Breast epithelium (tissue), 4 donors: ENCODE measurements around the gene CCL24. TPM values are rescaled to one million over a fixed set of nuclear protein-coding genes. Genes with fewer than 3 reads are reported as not detected.
"Not testable (repeated sequence)": the region's sequence is repeated elsewhere in the genome, so short reads cannot be mapped to it uniquely, and the experiment has no call there.

Experiments used
- DNase-seq, 2 donors: peaks; one replicate each; pipeline ENCODE4 v3.0.0-alpha.2; 2019; ENCODE audit warnings: low spot score in 2 of 2
- H3K27ac ChIP-seq, 2 donors: fragments of 200-600 bp; sonication (generic) in 1 of 2; one replicate each; pipeline ENCODE4 v1.5.1; 2016 to 2019; ENCODE audit warnings: mild to moderate bottlenecking in 1 of 2
- H3K27me3 ChIP-seq, 2 donors: fragments of 200-600 bp; sonication (generic) in 1 of 2; one replicate each; pipeline versions ENCODE4 v1.5.1 to v1.6.0; 2017 to 2019; ENCODE audit warnings: control low read depth in 1 of 2, mild to moderate bottlenecking in 1 of 2
- H3K36me3 ChIP-seq: fragments of 200-600 bp; one replicate; pipeline ENCODE4 v1.5.1; 2019
- H3K4me1 ChIP-seq, 2 donors: fragments of 200-600 bp; sonication (generic); one replicate each; pipeline ENCODE4 v1.5.1; 2016 to 2019; ENCODE audit warnings: control low read depth in 1 of 2
- H3K4me3 ChIP-seq, 3 donors: fragments of 200-600 bp; sonication (generic); 1 replicate in 2 of 3; 2 replicates in 1 of 3; pipeline ENCODE4 v1.5.1; 2016 to 2019; ENCODE audit warnings: mild to moderate bottlenecking in 3 of 3, moderate library complexity in 2 of 3
- H3K9me3 ChIP-seq, 2 donors: fragments of 200-600 bp; sonication (generic) in 1 of 2; one replicate each; pipeline ENCODE4 v1.5.1; 2016 to 2019; ENCODE audit warnings: control low read depth in 1 of 2
- CTCF ChIP-seq, 3 donors: fragments of 450-650 bp; IDR thresholded peaks; one replicate each; pipeline ENCODE4 v1.5.1; 2016 to 2017; ENCODE audit warnings: antibody characterized with exemption in 3 of 3, mild to moderate bottlenecking in 3 of 3, moderate library complexity in 3 of 3
- POLR2A ChIP-seq: fragments of 450-650 bp; IDR thresholded peaks from one replicate; pipeline ENCODE4 v1.6.1; 2016; ENCODE audit warnings: antibody characterized with exemption, mild to moderate bottlenecking, moderate library complexity
- POLR2AphosphoS5 ChIP-seq, 3 donors: sonication (generic); formaldehyde crosslinking; IDR thresholded peaks; one replicate each; pipeline ENCODE4 v1.6.1; 2017; ENCODE audit warnings: antibody characterized with exemption in 3 of 3
- intact Hi-C: fragments of 100-400 bp; cut with DNase I; formaldehyde crosslinking; loops from one replicate; pipeline ENCODE4 v1.15.1; 2023; ENCODE audit warnings: low total_unique reads
- total RNA-seq, 3 donors: library from RNA; depleted of rRNA; stranded (reverse); fragments of >200 nt; gene quantifications; one replicate each; pipeline ENCODE4 v1.1.0, GENCODE V29; 2016

The CCL24 gene
- total RNA-seq, 3 donors from 2014 or later: 1.3 TPM; not detected in 2

GRCh38 chr7:75793676-75794075, 19.9 kb downstream of the CCL24 start:
- DNase-seq: no peak
- H3K9me3 ChIP-seq: no peaks in the 10 kb centered on the region
- H3K27me3 ChIP-seq: no peaks in the 10 kb centered on the region
- H3K27ac ChIP-seq: no peak overlapping the region
- intact Hi-C loops: no loop called here
- no peak overlapping the region for H3K4me3 ChIP-seq
- TF ChIP-seq CTCF (IDR thresholded peaks at IDR 0.05): no peak
- TF ChIP-seq POLR2A: no peak
- TF ChIP-seq POLR2AphosphoS5 (IDR thresholded peaks at IDR 0.05): no peak
- no peaks in the 10 kb centered on the region for H3K36me3 ChIP-seq
- no peaks in the 10 kb centered on the region for H3K4me1 ChIP-seq

GRCh38 chr7:75792567-75792966, 21.0 kb downstream of the CCL24 start:
- H3K9me3 ChIP-seq, H3K4me1 ChIP-seq, H3K27ac ChIP-seq, H3K4me3 ChIP-seq, H3K27me3 ChIP-seq, DNase-seq, intact Hi-C loops, H3K36me3 ChIP-seq: not testable (repeated sequence)

GRCh38 chr7:75789361-75789924, 24.2 kb downstream of the CCL24 start:
- Histone ChIP-seq H3K9me3 (no peaks in the 10 kb centered on the region), H3K27me3 (no peaks in the 10 kb centered on the region), H3K4me3 (no peak overlapping the region), H3K4me1 (no peaks in the 10 kb centered on the region), H3K36me3 (no peaks in the 10 kb centered on the region), H3K27ac (no peak overlapping the region)
- no peak for TF ChIP-seq POLR2AphosphoS5 (IDR thresholded peaks at IDR 0.05)
- TF ChIP-seq POLR2A: no peak
- no peak for TF ChIP-seq CTCF (IDR thresholded peaks at IDR 0.05)
- no peak for DNase-seq
- intact Hi-C loops: loop anchor here (10.0 kb wide), 1 partner anchor 1525 kb away; no protein-coding TSS in a partner anchor

GRCh38 chr7:75788154-75788847, 25.3 kb downstream of the CCL24 start:
- not testable (repeated sequence) for H3K4me3 ChIP-seq, DNase-seq, H3K9me3 ChIP-seq, H3K27me3 ChIP-seq, H3K36me3 ChIP-seq, H3K27ac ChIP-seq, H3K4me1 ChIP-seq
- intact Hi-C loops: loop anchor here (10.0 kb wide), 1 partner anchor 1524 kb away; no protein-coding TSS in a partner anchor

- H3K9me3 ChIP-seq, H3K36me3 ChIP-seq, H3K27ac ChIP-seq, H3K4me3 ChIP-seq, H3K27me3 ChIP-seq, H3K4me1 ChIP-seq, DNase-seq: not testable (repeated sequence)
- intact Hi-C loops: loop anchor here (10.0 kb wide), 1 partner anchor 1518 kb away; no protein-coding TSS in a partner anchor
Measured at GRCh38 chr7:75783058-75783457, 30.5 kb downstream of the CCL24 start.

- not testable (repeated sequence) for H3K27ac ChIP-seq
Measured at GRCh38 chr7:75780647-75781273, 32.8 kb downstream of the CCL24 start.

GRCh38 chr7:75779516-75779915, 34.1 kb downstream of the CCL24 start:
- H3K4me1 ChIP-seq, DNase-seq, H3K36me3 ChIP-seq, H3K4me3 ChIP-seq, H3K9me3 ChIP-seq, H3K27ac ChIP-seq, intact Hi-C loops, H3K27me3 ChIP-seq: not testable (repeated sequence)

More at GRCh38 chr7:75780647-75781273, 32.8 kb downstream of the CCL24 start:
- DNase-seq, H3K4me1 ChIP-seq, H3K4me3 ChIP-seq, H3K36me3 ChIP-seq, H3K9me3 ChIP-seq, H3K27me3 ChIP-seq: not testable (repeated sequence)
- intact Hi-C loops: loop anchor here (10.0 kb wide), 1 partner anchor 1516 kb away; no protein-coding TSS in a partner anchor

- H3K4me3 ChIP-seq, H3K9me3 ChIP-seq, H3K27me3 ChIP-seq, H3K27ac ChIP-seq, H3K4me1 ChIP-seq, intact Hi-C loops, DNase-seq, H3K36me3 ChIP-seq: not testable (repeated sequence)
Measured at GRCh38 chr7:75779035-75779434, 34.6 kb downstream of the CCL24 start.
